IPS-NIHi11 (cell line): ENCODE data around the gene KANK3.
A peak's percentile ranks its signal among the peaks of the same experiment; 100 is the strongest.
"Not testable (repeated sequence)": the region's sequence is repeated elsewhere in the genome, so short reads cannot be mapped to it uniquely, and the experiment has no call there.

Experiments
- DNase-seq: peaks from one replicate; pipeline ENCODE4 v3.0.0; 2012; ENCODE audit warnings: mixed read lengths, low spot score

Gene KANK3

GRCh38 chr19:8337728-8338127 is 5.3 kb downstream of the KANK3 start:
- no peak for DNase-seq

GRCh38 chr19:8336660-8337059 is 6.4 kb downstream of the KANK3 start:
- DNase-seq: no peak

- DNase-seq: no peak
Observed at GRCh38 chr19:8336072-8336569, 6.9 kb downstream of the KANK3 start.

GRCh38 chr19:8335343-8336071 is 7.6 kb downstream of the KANK3 start:
- peak; percentile 56 for DNase-seq

- peak; percentile 94 for DNase-seq
Observed at GRCh38 chr19:8334458-8335342, 8.4 kb downstream of the KANK3 start.

GRCh38 chr19:8333767-8334457 is 9.2 kb downstream of the KANK3 start:
- DNase-seq: peak; percentile 57

GRCh38 chr19:8332976-8333766 is 9.9 kb downstream of the KANK3 start:
- DNase-seq: no peak

GRCh38 chr19:8331263-8331845 is 11.7 kb downstream of the KANK3 start:
- DNase-seq: no peak

- DNase-seq: no peak
Observed at GRCh38 chr19:8329996-8330395, 13.1 kb downstream of the KANK3 start.

GRCh38 chr19:8325454-8325853 is 17.6 kb downstream of the KANK3 start:
- no peak for DNase-seq

- DNase-seq: no peak
Observed at GRCh38 chr19:8324186-8325050, 18.6 kb downstream of the KANK3 start.

GRCh38 chr19:8323781-8324185 is 19.3 kb downstream of the KANK3 start:
- no peak for DNase-seq

- DNase-seq: no peak
Observed at GRCh38 chr19:8322638-8322997, 20.4 kb downstream of the KANK3 start.

- DNase-seq: no peak
Observed at GRCh38 chr19:8321986-8322637, 20.9 kb downstream of the KANK3 start.

- DNase-seq: peak; percentile 94
Observed at GRCh38 chr19:8321067-8321985, 21.7 kb downstream of the KANK3 start, which contains the start of the genes NDUFA7 and RPS28. Gene NDUFA7 (minus strand): TSS chr19:8321375. CDS start chr19:8321358, 17 bp downstream. Gene RPS28 (plus strand): TSS chr19:8321496. CDS start chr19:8321531, 35 bp downstream.

GRCh38 chr19:8320564-8321066 is 22.4 kb downstream of the KANK3 start:
- DNase-seq: no peak

GRCh38 chr19:8319807-8320520 is 23.1 kb downstream of the KANK3 start:
- no peak for DNase-seq

- not testable (repeated sequence) for DNase-seq
Observed at GRCh38 chr19:8318835-8319234, 24.2 kb downstream of the KANK3 start.
